K562 (cell line): ENCODE measurements around the gene HOXD1. TPM values are rescaled to one million over a fixed set of nuclear protein-coding genes. Genes with fewer than 3 reads are reported as not detected.

Experiments
- EHMT2 ChIP-seq: fragments of 450-650 bp; IDR thresholded peaks from 2 replicates; pipeline ENCODE4 v1.6.1; 2018; ENCODE audit warnings: antibody characterized with exemption
- FOS ChIP-seq: IDR thresholded peaks from 3 replicates; pipeline ENCODE4 v1.6.1; 2011; ENCODE audit not compliant: insufficient read length; ENCODE audit errors: extremely low read depth
- HDAC3 ChIP-seq: fragments of 450-650 bp; IDR thresholded peaks from 2 replicates; pipeline ENCODE4 v1.6.1; 2018; ENCODE audit warnings: borderline replicate concordance, mild to moderate bottlenecking, moderate library complexity; ENCODE audit not compliant: partially characterized antibody
- MLX ChIP-seq, 2 experiments: fragments of 450-650 bp in 1 of 2; sonication (generic) in 1 of 2; formaldehyde crosslinking; conservative IDR thresholded peaks; 2 replicates each; pipeline versions ENCODE4 v1.4.0 to v1.8.1; 2020 to 2022; ENCODE audit warnings: mild to moderate bottlenecking in 1 of 2, missing genetic modification reagents in 1 of 2
- PURB ChIP-seq: sonication (generic); formaldehyde crosslinking; IDR thresholded peaks from 2 replicates; pipeline ENCODE4 v1.9.0; 2021; ENCODE audit warnings: low read depth, mild to moderate bottlenecking, missing genetic modification reagents
- RFX5 ChIP-seq: IDR thresholded peaks from 2 replicates; pipeline ENCODE4 v1.6.1; 2011; ENCODE audit warnings: low read depth, mild to moderate bottlenecking, improper control_type of control experiment, low read length
- SMARCA4 ChIP-seq: fragments of 450-650 bp; IDR thresholded peaks from 2 replicates; pipeline ENCODE4 v1.6.1; 2016
- TFAM ChIP-seq: fragments of 250-450 bp; sonication (Bioruptor Pico); conservative IDR thresholded peaks from 2 replicates; pipeline ENCODE4 v1.5.0; 2021; ENCODE audit warnings: mild to moderate bottlenecking, moderate library complexity
- TSHZ1 ChIP-seq: fragments of 250-450 bp; sonication (Bioruptor Pico); IDR thresholded peaks from 2 replicates; pipeline ENCODE4 v1.4.0; 2020; ENCODE audit warnings: mild to moderate bottlenecking, moderate library complexity
- ZNF253 ChIP-seq: fragments of 250-450 bp; sonication (Bioruptor Pico); conservative IDR thresholded peaks from 2 replicates; pipeline ENCODE4 v1.6.1; 2021; ENCODE audit warnings: mild to moderate bottlenecking
- ZNF280A ChIP-seq: fragments of 450-650 bp; IDR thresholded peaks from 2 replicates; pipeline ENCODE4 v1.6.1; 2018; ENCODE audit warnings: mild to moderate bottlenecking, low read depth; ENCODE audit not compliant: partially characterized antibody
- ZNF778 ChIP-seq: fragments of 450-650 bp; formaldehyde crosslinking; IDR thresholded peaks from 2 replicates; pipeline ENCODE4 v1.4.0; 2020; ENCODE audit warnings: mild to moderate bottlenecking, moderate library complexity
- polyA plus RNA-seq, 8 experiments: library from polyadenylated mRNA; depleted of rRNA in 4 of 8; stranded (reverse) in 5 of 8; unstranded in 3 of 8; fragments of >200 nt; fragmentation: Nextera tagmentation in 2 of 8; fragmentation: Illumina TruSeq in 1 of 8; extraction: Ambion mirVana in 2 of 8; extraction: Trizol in 1 of 8; gene quantifications; 2 replicates each; pipeline versions ENCODE4 v1.2.1 to v1.2.3, GENCODE V29; 2011 to 2014; ENCODE audit warnings: inconsistent platforms in 1 of 8, missing spikeins in 1 of 8
- total RNA-seq, 7 experiments: library from RNA; depleted of rRNA in 6 of 7; stranded (reverse); fragments of >200 nt in 6 of 7; fragmentation: Illumina TruSeq in 2 of 7; extraction: Trizol in 2 of 7; gene quantifications; 2 replicates each; pipeline versions ENCODE4 v1.2.1 to v1.2.3, GENCODE V29; 2011 to 2021; ENCODE audit warnings: low replicate concordance in 1 of 7
- TF ChIP-seq, protein P1 (sequence below): sonication (generic); IDR thresholded peaks from 2 replicates; pipeline ENCODE4 v1.6.1; 2016
- TF ChIP-seq, protein P2 (sequence below), 2 experiments: IDR thresholded peaks in 1 of 2; conservative IDR thresholded peaks in 1 of 2; 2 replicates each; pipeline ENCODE4 v1.6.1; 2016; ENCODE audit warnings: low read depth in 2 of 2, mild to moderate bottlenecking in 1 of 2, missing compliant biosample characterization in 1 of 2, missing genetic modification characterization in 1 of 2, moderate library complexity in 1 of 2

The HOXD1 gene
- total and polyA plus RNA-seq, 9 of the 15 experiments (the other 6 are each of a cell fraction or from before 2014, with no cell fraction given) = not detected

GRCh38 chr2:176140513-176141317 is 47.8 kb upstream of the HOXD1 start (continued):
- TF ChIP-seq HDAC3 = no peak
- TF ChIP-seq PURB = no peak
- TF ChIP-seq ZNF280A = no peak
- TF ChIP-seq MLX (CRISPR knock-in tag; conservative IDR thresholded peaks at IDR 0.05) = no peak
- TF ChIP-seq FOS = no peak
- TF ChIP-seq ZNF253 (CRISPR knock-in tag) = no peak
- no peak for TF ChIP-seq EHMT2
- TF ChIP-seq, protein P1, sequence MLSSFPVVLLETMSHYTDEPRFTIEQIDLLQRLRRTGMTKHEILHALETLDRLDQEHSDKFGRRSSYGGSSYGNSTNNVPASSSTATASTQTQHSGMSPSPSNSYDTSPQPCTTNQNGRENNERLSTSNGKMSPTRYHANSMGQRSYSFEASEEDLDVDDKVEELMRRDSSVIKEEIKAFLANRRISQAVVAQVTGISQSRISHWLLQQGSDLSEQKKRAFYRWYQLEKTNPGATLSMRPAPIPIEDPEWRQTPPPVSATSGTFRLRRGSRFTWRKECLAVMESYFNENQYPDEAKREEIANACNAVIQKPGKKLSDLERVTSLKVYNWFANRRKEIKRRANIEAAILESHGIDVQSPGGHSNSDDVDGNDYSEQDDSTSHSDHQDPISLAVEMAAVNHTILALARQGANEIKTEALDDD = no peak
- TF ChIP-seq TFAM (CRISPR knock-in tag) = no peak
- TF ChIP-seq SMARCA4 = no peak
- no peak for TF ChIP-seq TSHZ1
- TF ChIP-seq, protein P2, sequence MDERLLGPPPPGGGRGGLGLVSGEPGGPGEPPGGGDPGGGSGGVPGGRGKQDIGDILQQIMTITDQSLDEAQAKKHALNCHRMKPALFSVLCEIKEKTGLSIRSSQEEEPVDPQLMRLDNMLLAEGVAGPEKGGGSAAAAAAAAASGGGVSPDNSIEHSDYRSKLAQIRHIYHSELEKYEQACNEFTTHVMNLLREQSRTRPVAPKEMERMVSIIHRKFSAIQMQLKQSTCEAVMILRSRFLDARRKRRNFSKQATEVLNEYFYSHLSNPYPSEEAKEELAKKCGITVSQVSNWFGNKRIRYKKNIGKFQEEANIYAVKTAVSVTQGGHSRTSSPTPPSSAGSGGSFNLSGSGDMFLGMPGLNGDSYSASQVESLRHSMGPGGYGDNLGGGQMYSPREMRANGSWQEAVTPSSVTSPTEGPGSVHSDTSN (CRISPR knock-in tag; IDR thresholded peaks at IDR 0.05; ENCODE audit: low read depth) = no peak
- TF ChIP-seq, protein P2 (tag; conservative IDR thresholded peaks at IDR 0.05; ENCODE audit: low read depth) = no peak
- TF ChIP-seq RFX5 = no peak
- no peak for TF ChIP-seq ZNF778 (CRISPR knock-in tag)
